ENCODE data around the gene ARHGAP33. TPM values are rescaled to one million over a fixed set of nuclear protein-coding genes. Genes with fewer than 3 reads are reported as not detected.

ARHGAP33 gene
- total RNA-seq, 1 experiment from 2014 or later: 18.3 TPM

DNA sequence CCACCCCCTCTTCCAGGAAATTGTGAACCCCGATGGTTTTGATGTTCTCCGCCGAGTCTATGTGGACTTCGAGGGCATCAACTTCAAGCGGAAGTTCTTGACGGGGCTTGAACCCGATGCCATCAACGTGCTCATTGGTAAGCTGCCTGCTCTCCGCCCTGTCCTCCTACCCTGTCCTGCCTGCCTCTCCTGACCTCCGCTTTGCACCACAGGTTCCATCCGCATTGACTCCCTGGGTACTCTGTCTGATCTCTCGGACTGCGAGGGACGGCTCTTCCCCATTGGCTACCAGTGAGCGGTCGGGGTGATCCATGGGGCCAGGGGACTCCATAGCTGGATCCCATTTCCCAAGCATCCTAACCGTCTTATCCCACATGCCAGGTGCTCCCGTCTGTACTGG, 45.0 kb upstream of the ARHGAP33 start:
- no peaks in the 10 kb centered on the region for H3K27me3 ChIP-seq (replicated peaks; ENCODE audit: control insufficient read depth, insufficient read depth, low read length)
- Mint-ChIP-seq H3K27ac (ENCODE audit: unreplicated experiment) (no peak overlapping the region), H3K9me3 (ENCODE audit: unreplicated experiment) (no peaks in the 10 kb centered on the region), H3K4me1 (ENCODE audit: low read depth, unreplicated experiment) (no peaks in the 10 kb centered on the region), H3K27me3 (ENCODE audit: insufficient read depth, unreplicated experiment) (no peaks in the 10 kb centered on the region), H3K4me3 (ENCODE audit: unreplicated experiment) (no peak overlapping the region), H3K36me3 (ENCODE audit: insufficient read depth, unreplicated experiment) (peaks cover 86% of the 10 kb centered on the region)
- H3K4me1 ChIP-seq: no peaks in the 10 kb centered on the region
- TF ChIP-seq, protein P1, sequence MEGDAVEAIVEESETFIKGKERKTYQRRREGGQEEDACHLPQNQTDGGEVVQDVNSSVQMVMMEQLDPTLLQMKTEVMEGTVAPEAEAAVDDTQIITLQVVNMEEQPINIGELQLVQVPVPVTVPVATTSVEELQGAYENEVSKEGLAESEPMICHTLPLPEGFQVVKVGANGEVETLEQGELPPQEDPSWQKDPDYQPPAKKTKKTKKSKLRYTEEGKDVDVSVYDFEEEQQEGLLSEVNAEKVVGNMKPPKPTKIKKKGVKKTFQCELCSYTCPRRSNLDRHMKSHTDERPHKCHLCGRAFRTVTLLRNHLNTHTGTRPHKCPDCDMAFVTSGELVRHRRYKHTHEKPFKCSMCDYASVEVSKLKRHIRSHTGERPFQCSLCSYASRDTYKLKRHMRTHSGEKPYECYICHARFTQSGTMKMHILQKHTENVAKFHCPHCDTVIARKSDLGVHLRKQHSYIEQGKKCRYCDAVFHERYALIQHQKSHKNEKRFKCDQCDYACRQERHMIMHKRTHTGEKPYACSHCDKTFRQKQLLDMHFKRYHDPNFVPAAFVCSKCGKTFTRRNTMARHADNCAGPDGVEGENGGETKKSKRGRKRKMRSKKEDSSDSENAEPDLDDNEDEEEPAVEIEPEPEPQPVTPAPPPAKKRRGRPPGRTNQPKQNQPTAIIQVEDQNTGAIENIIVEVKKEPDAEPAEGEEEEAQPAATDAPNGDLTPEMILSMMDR (IDR thresholded peaks at IDR 0.05; ENCODE audit: insufficient read depth in 1 of 2, low read depth in 1 of 2, low read length in 1 of 2, severe bottlenecking in 1 of 2, unreplicated experiment in 1 of 2): no peak
- CTCF ChIA-PET: no interaction called here
- BruUV-seq (replicated peaks): no TSS peak
- POLR2A ChIA-PET: interaction anchor here (1.7 kb wide), 1 partner anchor 10 kb away, joined by 7 read pairs; no protein-coding TSS in a partner anchor
- H3K4me3 ChIP-seq (ENCODE audit: low read depth, low read length): no peak overlapping the region
- intact Hi-C loops (cut with micrococcal nuclease; ENCODE audit: unreplicated experiment): no loop called here
- H3K36me3 ChIP-seq (ENCODE audit: control insufficient read depth, insufficient read depth, low read length): peaks cover 10% of the 10 kb centered on the region
- no peak for DNase-seq
- no peaks in the 10 kb centered on the region for H3K9me3 ChIP-seq

GRCh38 chr19:35731353-35731752, 44.0 kb upstream of the ARHGAP33 start:
- no peak for DNase-seq

DNA sequence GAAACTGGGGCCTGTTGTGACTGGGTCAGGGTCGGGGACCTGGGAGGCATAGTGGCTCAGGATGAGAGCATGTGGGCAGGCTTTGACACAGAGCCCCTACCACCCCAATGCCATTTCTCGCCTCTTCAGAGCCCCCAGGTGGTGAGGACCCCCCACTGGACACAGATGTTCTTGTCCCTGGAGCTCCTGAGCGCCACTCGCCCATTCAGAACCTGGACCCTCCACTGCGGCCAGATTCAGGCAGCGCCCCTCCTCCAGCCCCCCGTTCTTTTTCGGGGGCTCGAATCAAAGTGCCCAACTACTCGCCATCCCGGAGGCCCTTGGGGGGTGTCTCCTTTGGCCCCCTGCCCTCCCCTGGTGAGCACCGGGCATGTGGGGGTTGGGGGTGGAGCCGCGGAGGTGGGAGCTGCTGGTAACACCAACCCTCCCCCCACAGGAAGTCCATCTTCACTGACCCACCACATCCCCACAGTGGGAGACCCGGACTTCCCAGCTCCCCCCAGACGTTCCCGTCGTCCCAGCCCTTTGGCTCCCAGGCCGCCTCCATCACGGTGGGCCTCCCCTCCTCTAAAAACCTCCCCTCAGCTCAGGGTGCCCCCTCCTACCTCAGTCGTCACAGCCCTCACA, 43.5 kb upstream of the ARHGAP33 start:
- DNase-seq: no peak
- Histone ChIP-seq H3K36me3 (ENCODE audit: control insufficient read depth, insufficient read depth, low read length) (peaks cover 10% of the 10 kb centered on the region), H3K27me3 (replicated peaks; ENCODE audit: control insufficient read depth, insufficient read depth, low read length) (no peaks in the 10 kb centered on the region), H3K9me3 (no peaks in the 10 kb centered on the region), H3K4me1 (no peaks in the 10 kb centered on the region), H3K4me3 (ENCODE audit: low read depth, low read length) (no peak overlapping the region)
- Mint-ChIP-seq H3K4me1 (ENCODE audit: low read depth, unreplicated experiment) (no peaks in the 10 kb centered on the region), H3K9me3 (ENCODE audit: unreplicated experiment) (no peaks in the 10 kb centered on the region), H3K27me3 (ENCODE audit: insufficient read depth, unreplicated experiment) (no peaks in the 10 kb centered on the region), H3K27ac (ENCODE audit: unreplicated experiment) (no peak overlapping the region), H3K36me3 (ENCODE audit: insufficient read depth, unreplicated experiment) (peaks cover 82% of the 10 kb centered on the region), H3K4me3 (ENCODE audit: unreplicated experiment) (peak overlapping the region; percentile 12)
- ChIA-PET POLR2A (no interaction called here), CTCF (no interaction called here)
- TF ChIP-seq, protein P1 (IDR thresholded peaks at IDR 0.05; ENCODE audit: insufficient read depth in 1 of 2, low read depth in 1 of 2, low read length in 1 of 2, severe bottlenecking in 1 of 2, unreplicated experiment in 1 of 2): no peak
- intact Hi-C loops (cut with micrococcal nuclease; ENCODE audit: unreplicated experiment): no loop called here
- BruUV-seq (replicated peaks): TSS peak; percentile 24

More at GRCh38 chr19:35731353-35731752, 44.0 kb upstream of the ARHGAP33 start:
- H3K27ac Mint-ChIP-seq (ENCODE audit: unreplicated experiment): no peak overlapping the region
- BruUV-seq (replicated peaks): no TSS peak
- Histone ChIP-seq H3K36me3 (ENCODE audit: control insufficient read depth, insufficient read depth, low read length) (peaks cover 10% of the 10 kb centered on the region), H3K4me3 (ENCODE audit: low read depth, low read length) (no peak overlapping the region), H3K4me1 (no peaks in the 10 kb centered on the region), H3K27me3 (replicated peaks; ENCODE audit: control insufficient read depth, insufficient read depth, low read length) (no peaks in the 10 kb centered on the region), H3K9me3 (no peaks in the 10 kb centered on the region)
- H3K36me3 Mint-ChIP-seq (ENCODE audit: insufficient read depth, unreplicated experiment): peaks cover 82% of the 10 kb centered on the region
- no peaks in the 10 kb centered on the region for H3K27me3 Mint-ChIP-seq (ENCODE audit: insufficient read depth, unreplicated experiment)
- POLR2A ChIA-PET: interaction anchor here (1.7 kb wide), 1 partner anchor 9 kb away, joined by 7 read pairs; no protein-coding TSS in a partner anchor
- CTCF ChIA-PET: no interaction called here
- TF ChIP-seq, protein P1 (IDR thresholded peaks at IDR 0.05; ENCODE audit: insufficient read depth in 1 of 2, low read depth in 1 of 2, low read length in 1 of 2, severe bottlenecking in 1 of 2, unreplicated experiment in 1 of 2): no peak
- H3K9me3 Mint-ChIP-seq (ENCODE audit: unreplicated experiment): no peaks in the 10 kb centered on the region
- intact Hi-C loops (cut with micrococcal nuclease; ENCODE audit: unreplicated experiment): no loop called here
- H3K4me1 Mint-ChIP-seq (ENCODE audit: low read depth, unreplicated experiment): no peaks in the 10 kb centered on the region
- peak overlapping the region; percentile 12 for H3K4me3 Mint-ChIP-seq (ENCODE audit: unreplicated experiment)

Data from Caco-2 (cell line).